Suprapubic skin (tissue), 4 donors: ENCODE results near the gene OR10J5. TPM values are rescaled to one million over a fixed set of nuclear protein-coding genes. Genes with fewer than 3 reads are reported as not detected.

ENCODE experiments used
- DNase-seq, 2 donors: peaks; one replicate each; pipeline ENCODE4 v3.0.0-alpha.2; 2019; ENCODE audit warnings: low spot score in 2 of 2
- H3K27ac ChIP-seq: fragments of 200-600 bp; sonication (generic); one replicate; pipeline ENCODE4 v1.5.1; 2019
- H3K27me3 ChIP-seq: fragments of 200-600 bp; sonication (generic); one replicate; pipeline ENCODE4 v1.5.1; 2019
- H3K36me3 ChIP-seq: fragments of 200-600 bp; sonication (generic); one replicate; pipeline ENCODE4 v1.5.1; 2019
- H3K4me1 ChIP-seq: fragments of 200-600 bp; sonication (generic); one replicate; pipeline ENCODE4 v1.5.1; 2019
- H3K4me3 ChIP-seq: fragments of 200-600 bp; sonication (generic); one replicate; pipeline ENCODE4 v1.5.1; 2019; ENCODE audit warnings: mild to moderate bottlenecking
- H3K9me3 ChIP-seq: fragments of 200-600 bp; sonication (generic); one replicate; pipeline ENCODE4 v1.5.1; 2019
- EP300 ChIP-seq: sonication (generic); formaldehyde crosslinking; IDR thresholded peaks from one replicate; pipeline ENCODE4 v1.6.1; 2017; ENCODE audit warnings: antibody characterized with exemption
- POLR2A ChIP-seq, 2 donors: fragments of 450-650 bp; IDR thresholded peaks; one replicate each; pipeline ENCODE4 v1.6.1; 2017; ENCODE audit warnings: antibody characterized with exemption in 2 of 2, mild to moderate bottlenecking in 2 of 2, moderate library complexity in 2 of 2
- POLR2AphosphoS5 ChIP-seq, 3 donors: sonication (generic); formaldehyde crosslinking; IDR thresholded peaks; one replicate each; pipeline ENCODE4 v1.6.1; 2017; ENCODE audit warnings: antibody characterized with exemption in 3 of 3
- WGBS: methylation state at CpG from one replicate; pipeline ENCODE4 v1.1.5; 2018; 5-methylcytosine and 5-hydroxymethylcytosine counted together
- total RNA-seq, 4 donors: library from RNA; depleted of rRNA; stranded (reverse); fragments of >200 nt; gene quantifications; one replicate each; pipeline ENCODE4 v1.1.0, GENCODE V29; 2016
- TF ChIP-seq, protein P1 (sequence below), 2 donors: fragments of 200-600 bp in 1 of 2; fragments of 450-650 bp in 1 of 2; sonication (generic) in 1 of 2; IDR thresholded peaks; one replicate each; pipeline ENCODE4 v1.5.1; 2016 to 2019; ENCODE audit warnings: antibody characterized with exemption in 2 of 2, mild to moderate bottlenecking in 1 of 2, moderate library complexity in 1 of 2

The OR10J5 gene, protein sequence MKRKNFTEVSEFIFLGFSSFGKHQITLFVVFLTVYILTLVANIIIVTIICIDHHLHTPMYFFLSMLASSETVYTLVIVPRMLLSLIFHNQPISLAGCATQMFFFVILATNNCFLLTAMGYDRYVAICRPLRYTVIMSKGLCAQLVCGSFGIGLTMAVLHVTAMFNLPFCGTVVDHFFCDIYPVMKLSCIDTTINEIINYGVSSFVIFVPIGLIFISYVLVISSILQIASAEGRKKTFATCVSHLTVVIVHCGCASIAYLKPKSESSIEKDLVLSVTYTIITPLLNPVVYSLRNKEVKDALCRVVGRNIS
- total RNA-seq, result not detected

DNA sequence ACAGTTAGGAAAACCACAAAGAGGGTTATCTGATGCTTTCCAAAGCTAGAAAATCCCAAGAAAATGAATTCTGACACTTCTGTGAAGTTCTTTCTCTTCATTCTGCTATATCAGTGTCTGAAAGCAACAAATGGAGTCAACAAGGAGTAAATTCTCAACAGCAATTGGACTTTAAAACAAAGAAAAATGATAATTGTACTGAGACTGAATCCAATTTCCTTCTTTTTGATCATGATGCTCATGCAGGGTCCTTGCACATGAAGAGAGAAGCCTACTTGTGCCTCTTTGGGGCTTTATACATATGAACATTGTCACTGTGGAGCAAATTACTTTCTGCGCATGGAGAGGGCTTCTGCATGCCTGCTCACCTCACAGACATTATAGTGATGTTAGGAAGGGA lies at the start of gene OR10J5:
Gene OR10J5 (minus strand): TSS at position 101 of the 400 bp plus-strand sequence. CDS start 0 bp downstream, at position 101.
- TF ChIP-seq, protein P1, sequence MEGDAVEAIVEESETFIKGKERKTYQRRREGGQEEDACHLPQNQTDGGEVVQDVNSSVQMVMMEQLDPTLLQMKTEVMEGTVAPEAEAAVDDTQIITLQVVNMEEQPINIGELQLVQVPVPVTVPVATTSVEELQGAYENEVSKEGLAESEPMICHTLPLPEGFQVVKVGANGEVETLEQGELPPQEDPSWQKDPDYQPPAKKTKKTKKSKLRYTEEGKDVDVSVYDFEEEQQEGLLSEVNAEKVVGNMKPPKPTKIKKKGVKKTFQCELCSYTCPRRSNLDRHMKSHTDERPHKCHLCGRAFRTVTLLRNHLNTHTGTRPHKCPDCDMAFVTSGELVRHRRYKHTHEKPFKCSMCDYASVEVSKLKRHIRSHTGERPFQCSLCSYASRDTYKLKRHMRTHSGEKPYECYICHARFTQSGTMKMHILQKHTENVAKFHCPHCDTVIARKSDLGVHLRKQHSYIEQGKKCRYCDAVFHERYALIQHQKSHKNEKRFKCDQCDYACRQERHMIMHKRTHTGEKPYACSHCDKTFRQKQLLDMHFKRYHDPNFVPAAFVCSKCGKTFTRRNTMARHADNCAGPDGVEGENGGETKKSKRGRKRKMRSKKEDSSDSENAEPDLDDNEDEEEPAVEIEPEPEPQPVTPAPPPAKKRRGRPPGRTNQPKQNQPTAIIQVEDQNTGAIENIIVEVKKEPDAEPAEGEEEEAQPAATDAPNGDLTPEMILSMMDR (IDR thresholded peaks at IDR 0.05), result no peak
- no peak for TF ChIP-seq POLR2A (IDR thresholded peaks at IDR 0.05)
- no peak for TF ChIP-seq POLR2AphosphoS5 (IDR thresholded peaks at IDR 0.05)
- no peak for TF ChIP-seq EP300

DNA sequence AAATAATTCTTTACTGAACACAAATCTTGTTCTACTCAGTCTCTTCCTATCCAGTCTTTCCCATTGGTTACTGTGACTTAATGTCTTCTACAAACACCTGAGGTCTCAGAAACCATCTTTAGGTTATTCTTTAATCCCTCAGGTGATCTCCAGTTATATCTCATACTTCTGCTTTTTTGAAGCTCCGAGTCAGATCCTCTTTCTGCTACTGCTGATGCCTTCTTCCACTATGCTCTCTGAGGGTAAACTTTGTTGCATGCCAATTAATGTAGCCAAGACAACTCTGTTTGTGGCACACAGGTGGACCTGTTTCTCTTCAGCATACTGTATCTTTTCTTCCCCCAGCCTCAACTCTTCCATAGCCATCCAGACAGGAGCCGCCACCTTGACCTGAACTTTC lies 48.7 kb upstream of the OR10J5 start:
- Histone ChIP-seq H3K4me1 (no peaks in the 10 kb centered on the region), H3K4me3 (no peak overlapping the region), H3K27me3 (no peaks in the 10 kb centered on the region), H3K9me3 (no peaks in the 10 kb centered on the region), H3K27ac (no peak overlapping the region), H3K36me3 (no peaks in the 10 kb centered on the region)
- WGBS, result 83% methylated on average over 2 of the region's 2 CpGs
- TF ChIP-seq EP300, result no peak
- TF ChIP-seq, protein P1 (IDR thresholded peaks at IDR 0.05), result no peak
- TF ChIP-seq POLR2AphosphoS5 (IDR thresholded peaks at IDR 0.05), result no peak
- no peak for TF ChIP-seq POLR2A (IDR thresholded peaks at IDR 0.05)
- DNase-seq, result no peak

More for the DNA sequence above, at the start of gene OR10J5:
- Histone ChIP-seq H3K27me3 (no peaks in the 10 kb centered on the region), H3K36me3 (no peaks in the 10 kb centered on the region), H3K4me3 (no peak within 1 kb of the TSS), H3K4me1 (no peaks in the 10 kb centered on the region), H3K9me3 (peaks cover 6% of the 10 kb centered on the region), H3K27ac (no peak within 1 kb of the TSS)
- 100% methylated on average over 1 of the region's 1 CpG for WGBS
- DNase-seq, result no peak

DNA sequence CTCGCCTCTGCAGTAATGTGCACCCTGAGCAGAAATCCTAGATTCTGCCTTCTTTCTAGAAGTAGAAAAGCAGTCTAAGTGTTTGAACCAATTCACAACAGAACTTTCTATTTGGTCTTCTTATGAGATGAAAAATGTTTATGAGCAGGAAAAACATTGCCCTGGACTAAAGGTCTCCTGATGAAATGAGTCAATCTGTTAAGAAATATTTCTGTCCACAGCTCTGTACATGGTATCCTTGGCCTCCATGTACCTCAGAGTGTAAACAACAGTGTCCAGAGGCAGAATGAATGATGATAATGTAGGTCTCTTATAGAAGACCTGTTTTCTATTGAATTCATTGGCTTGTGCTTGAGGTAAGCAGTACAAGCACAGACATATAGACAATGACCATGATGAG lies 45.6 kb upstream of the OR10J5 start:
- no peak overlapping the region for H3K27ac ChIP-seq
- no peak for TF ChIP-seq POLR2A (IDR thresholded peaks at IDR 0.05)
- TF ChIP-seq POLR2AphosphoS5 (IDR thresholded peaks at IDR 0.05), result no peak
- TF ChIP-seq, protein P1 (IDR thresholded peaks at IDR 0.05), result no peak
- no peak for TF ChIP-seq EP300
- 95% methylated on average over 1 of the region's 1 CpG for WGBS

DNA sequence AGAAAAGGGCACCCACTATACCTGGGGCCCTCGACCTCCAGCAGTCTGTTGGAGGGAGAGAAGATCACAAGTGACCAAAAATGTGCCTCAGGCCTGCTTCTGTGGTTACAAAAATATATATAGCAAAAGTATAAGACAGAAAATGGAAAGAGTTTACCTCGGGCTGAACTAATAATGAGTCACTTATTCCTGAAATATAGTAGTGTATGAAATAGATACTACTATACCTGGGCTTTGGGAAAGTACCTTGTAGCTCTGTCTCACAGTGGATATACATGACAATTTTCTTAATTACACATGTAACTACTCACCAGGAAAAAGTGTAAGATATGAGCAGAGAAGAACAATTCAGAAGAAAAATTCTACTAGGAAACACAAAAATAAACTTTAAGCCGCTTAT lies 44.5 kb upstream of the OR10J5 start:
- H3K27me3 ChIP-seq, result no peaks in the 10 kb centered on the region
- 61% methylated on average over 3 of the region's 3 CpGs for WGBS
- TF ChIP-seq EP300, result no peak
- TF ChIP-seq POLR2AphosphoS5 (IDR thresholded peaks at IDR 0.05), result no peak
- TF ChIP-seq, protein P1 (IDR thresholded peaks at IDR 0.05), result no peak
- no peak for TF ChIP-seq POLR2A (IDR thresholded peaks at IDR 0.05)

More for the DNA sequence above, 45.6 kb upstream of the OR10J5 start:
- H3K9me3 ChIP-seq, result no peaks in the 10 kb centered on the region
- no peaks in the 10 kb centered on the region for H3K36me3 ChIP-seq
- H3K4me3 ChIP-seq, result no peak overlapping the region
- H3K27me3 ChIP-seq, result no peaks in the 10 kb centered on the region
- no peak for DNase-seq
- H3K4me1 ChIP-seq, result no peaks in the 10 kb centered on the region

DNA sequence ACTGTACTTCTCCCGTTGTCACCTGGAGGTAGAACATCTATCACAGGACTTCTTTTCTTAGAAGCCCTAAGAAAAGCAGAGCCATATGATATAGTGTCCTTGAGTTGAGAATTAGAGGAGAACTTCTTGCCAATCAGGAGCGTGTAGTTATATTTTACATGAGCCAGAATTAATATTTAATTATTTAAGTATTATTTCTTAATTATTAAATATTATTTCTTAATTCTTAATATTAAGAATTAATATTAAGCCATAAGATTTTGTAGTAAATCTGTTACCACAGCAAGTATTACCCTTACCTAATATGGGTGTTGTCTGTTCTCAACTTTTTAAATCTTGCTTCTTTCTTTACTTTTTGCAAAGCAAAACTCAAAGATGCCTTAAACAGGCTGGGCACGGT lies 41.6 kb upstream of the OR10J5 start:
- Histone ChIP-seq H3K27ac (no peak overlapping the region), H3K36me3 (no peaks in the 10 kb centered on the region), H3K4me3 (no peak overlapping the region), H3K4me1 (no peaks in the 10 kb centered on the region), H3K9me3 (no peaks in the 10 kb centered on the region), H3K27me3 (no peaks in the 10 kb centered on the region)
- WGBS, result 95% methylated on average over 3 of the region's 3 CpGs
- DNase-seq, result no peak
- no peak for TF ChIP-seq POLR2A (IDR thresholded peaks at IDR 0.05)
- TF ChIP-seq POLR2AphosphoS5 (IDR thresholded peaks at IDR 0.05), result no peak
- no peak for TF ChIP-seq EP300
- TF ChIP-seq, protein P1 (IDR thresholded peaks at IDR 0.05), result no peak

More for the DNA sequence above, 44.5 kb upstream of the OR10J5 start:
- no peaks in the 10 kb centered on the region for H3K4me1 ChIP-seq
- H3K27ac ChIP-seq, result no peak overlapping the region
- no peaks in the 10 kb centered on the region for H3K36me3 ChIP-seq
- no peak for DNase-seq
- H3K9me3 ChIP-seq, result no peaks in the 10 kb centered on the region
- no peak overlapping the region for H3K4me3 ChIP-seq
